HG03457 (cell line): Measurements from ENCODE around the gene MKI67.
A peak's percentile ranks its signal among the peaks of the same experiment; 100 is the strongest.

ENCODE experiments used
- ATAC-seq: cut with Tn5 transposase; IDR thresholded peaks from one replicate; pipeline ENCODE4 v1.9.1; 2021; ENCODE audit warnings: moderate number of reproducible peaks; ENCODE audit not compliant: unreplicated experiment

Gene MKI67

GRCh38 chr10:128066870-128067382, 59.3 kb downstream of the MKI67 start:
- no peak for ATAC-seq

- ATAC-seq: no peak
Observed at GRCh38 chr10:128065881-128066534, 60.2 kb downstream of the MKI67 start.

- ATAC-seq: no peak
Observed at GRCh38 chr10:128064970-128065580, 61.1 kb downstream of the MKI67 start.

- ATAC-seq: peak; percentile 61
Observed at GRCh38 chr10:128064108-128064969, 61.9 kb downstream of the MKI67 start.

- ATAC-seq: no peak
Observed at GRCh38 chr10:128063736-128064107, 62.5 kb downstream of the MKI67 start.

GRCh38 chr10:128062881-128063563, 63.2 kb downstream of the MKI67 start:
- peak; percentile 35 for ATAC-seq

GRCh38 chr10:128062331-128062880, 63.8 kb downstream of the MKI67 start:
- no peak for ATAC-seq

- no peak for ATAC-seq
Observed at GRCh38 chr10:128061306-128062300, 64.6 kb downstream of the MKI67 start.

GRCh38 chr10:128060341-128061250, 65.6 kb downstream of the MKI67 start:
- ATAC-seq: no peak

GRCh38 chr10:128059982-128060293, 66.3 kb downstream of the MKI67 start:
- no peak for ATAC-seq

- ATAC-seq: no peak
Observed at GRCh38 chr10:128059266-128059981, 66.8 kb downstream of the MKI67 start.

GRCh38 chr10:128058750-128059134, 67.5 kb downstream of the MKI67 start:
- no peak for ATAC-seq

- no peak for ATAC-seq
Observed at GRCh38 chr10:128058106-128058749, 68.0 kb downstream of the MKI67 start.

GRCh38 chr10:128056303-128057050, 69.7 kb downstream of the MKI67 start:
- ATAC-seq: no peak

GRCh38 chr10:128055061-128055868, 71.0 kb downstream of the MKI67 start:
- ATAC-seq: no peak
